SW 1271 (cell line): ENCODE measurements around the gene ZHX3.
A peak's percentile ranks its signal among the peaks of the same experiment; 100 is the strongest.
"Not testable (repeated sequence)": the region's sequence is repeated elsewhere in the genome, so short reads cannot be mapped to it uniquely, and the experiment has no call there.

Source experiments
- DNase-seq, 2 experiments: peaks; one replicate each; lab custom pipeline; 2025; lab: John Stamatoyannopoulos, UW

Gene ZHX3

GRCh38 chr20:41259309-41259708, 58.2 kb downstream of the ZHX3 start:
- DNase-seq: no peak

DNA sequence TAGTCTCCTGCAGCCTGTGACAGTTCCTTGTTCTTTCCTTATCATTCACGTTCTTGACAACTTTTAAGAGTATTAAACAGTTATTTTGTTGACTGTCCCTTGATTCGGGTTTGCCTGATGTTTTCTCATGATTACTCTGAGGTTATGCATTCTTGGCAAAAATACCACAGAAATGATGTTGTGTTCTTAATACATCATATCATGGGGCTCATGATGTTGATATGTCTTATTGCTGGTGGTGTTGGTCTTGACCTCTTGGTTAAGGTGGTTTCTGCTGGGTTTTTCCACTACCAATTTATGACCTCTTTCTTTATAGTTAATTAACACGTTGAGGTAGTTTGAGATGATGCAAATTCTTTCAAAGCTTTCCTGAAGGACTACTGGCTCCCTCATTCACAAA, 59.1 kb downstream of the ZHX3 start:
- DNase-seq: no peak

- no peak for DNase-seq
These were observed 61.0 kb downstream of the ZHX3 start for GRCh38 chr20:41256516-41256915.

GRCh38 chr20:41255655-41256054, 61.9 kb downstream of the ZHX3 start:
- DNase-seq: no peak

DNA sequence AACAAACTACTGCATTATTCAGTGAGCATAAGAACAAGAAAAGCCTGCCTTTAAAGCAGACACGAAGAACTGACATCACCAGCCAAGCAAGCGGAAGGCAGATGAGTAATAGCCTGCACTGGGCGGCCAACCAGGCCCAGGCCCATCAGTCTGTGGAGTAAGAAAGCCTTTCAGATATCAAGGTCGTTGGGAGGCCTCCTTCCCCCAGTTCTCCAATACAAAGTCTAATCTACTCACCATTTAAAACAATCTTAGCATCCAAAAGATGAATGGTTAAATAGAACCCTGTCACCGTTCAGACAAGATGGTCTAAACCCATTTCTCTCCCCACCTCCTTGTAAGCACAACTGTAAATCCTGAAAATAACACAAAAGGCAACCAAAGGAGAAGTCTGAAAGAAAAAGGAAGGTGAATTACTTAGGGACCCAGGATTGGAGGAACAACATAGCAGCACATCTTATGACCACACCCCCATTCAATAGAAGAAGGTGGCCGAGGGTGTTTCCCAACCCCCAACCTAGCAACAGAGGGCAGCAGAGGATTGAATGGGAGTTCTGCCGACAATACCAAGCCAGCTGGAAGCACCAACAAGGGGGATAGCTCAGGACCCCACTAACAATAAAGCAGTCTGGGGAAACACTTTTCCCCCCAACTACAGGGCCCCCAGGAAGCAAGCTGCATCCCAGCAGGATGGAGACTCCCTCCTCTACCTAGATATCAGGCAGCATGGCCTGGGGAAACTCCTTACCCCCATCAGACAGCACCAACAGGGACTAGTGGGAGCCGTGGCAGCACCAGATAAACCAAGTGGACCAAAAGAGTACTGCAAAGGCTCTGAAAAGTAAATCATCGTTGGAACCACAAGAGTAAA, 67.9 kb downstream of the ZHX3 start:
- peak in 1 of 2 experiments; percentile 37 for DNase-seq

DNA sequence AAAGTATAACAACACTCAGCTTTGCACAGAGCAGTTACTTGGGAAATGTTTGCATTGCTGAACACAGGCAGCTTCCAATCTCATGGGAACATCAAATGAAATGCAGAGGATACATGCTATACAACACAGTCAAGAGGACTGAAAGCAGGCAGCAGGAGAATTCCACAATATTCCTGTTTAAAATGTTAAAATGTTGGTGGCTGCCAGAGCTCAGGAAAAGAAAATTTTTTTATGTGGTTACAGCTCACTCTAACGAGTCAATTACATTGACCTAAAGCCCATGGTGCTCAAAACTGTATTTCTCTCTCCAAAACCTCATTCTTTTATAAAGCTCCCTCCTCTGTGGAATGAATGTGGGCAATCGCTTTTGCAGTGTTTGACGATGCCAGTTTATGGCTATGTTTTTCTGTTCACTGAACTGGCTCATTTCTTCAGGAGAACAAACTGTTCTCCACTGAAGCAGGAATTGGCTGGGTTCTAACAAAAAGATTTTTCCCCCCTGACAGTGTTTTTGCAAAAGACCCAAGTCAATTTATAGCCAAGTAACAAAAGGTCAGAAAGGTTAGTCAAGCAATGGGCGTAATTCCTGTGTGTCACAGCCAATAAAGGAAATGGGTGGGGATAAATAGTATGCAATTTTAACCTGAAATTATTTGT, 69.0 kb downstream of the ZHX3 start:
- DNase-seq: no peak

DNA sequence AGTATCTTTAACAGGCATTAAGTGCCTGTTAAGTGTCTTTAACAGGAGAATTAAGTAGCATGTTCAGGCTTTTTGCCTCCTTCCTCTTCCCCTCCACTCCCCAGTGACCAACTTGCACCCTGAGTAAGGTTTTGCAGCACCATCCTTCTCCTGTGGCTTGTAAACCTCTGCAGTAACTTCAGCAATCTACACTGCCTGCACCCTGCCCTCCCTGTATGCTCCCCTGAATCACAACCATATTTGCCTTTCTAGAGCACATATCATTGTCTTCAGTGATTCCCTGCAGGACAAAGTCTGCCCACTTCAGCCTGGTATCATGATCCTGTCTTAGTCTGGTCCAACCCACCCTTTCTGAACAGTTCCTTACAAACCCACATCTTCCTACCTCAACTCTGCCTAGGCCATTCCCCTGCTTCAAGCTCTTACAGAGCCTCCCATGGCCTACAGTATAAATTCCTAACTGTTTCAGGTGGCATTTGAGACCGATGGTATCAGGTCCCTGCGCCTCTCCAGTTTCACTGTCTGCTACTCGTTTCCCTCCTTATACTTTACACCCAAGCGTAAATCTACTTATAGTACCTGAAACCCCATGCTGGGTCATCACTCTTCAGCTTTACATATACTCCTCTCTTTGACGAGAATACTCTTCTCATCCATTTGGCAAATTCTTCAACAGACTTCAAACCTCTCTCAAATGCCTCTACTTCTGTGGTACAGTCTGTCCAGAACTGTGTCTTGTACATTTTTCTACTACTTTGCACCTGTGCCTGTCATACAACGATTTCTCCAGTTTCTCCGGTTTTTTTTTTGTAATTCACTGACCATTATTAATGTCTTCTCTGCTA, 69.8 kb downstream of the ZHX3 start:
- no peak for DNase-seq

- no peak for DNase-seq
These were observed 72.3 kb downstream of the ZHX3 start for GRCh38 chr20:41245086-41245707.

DNA sequence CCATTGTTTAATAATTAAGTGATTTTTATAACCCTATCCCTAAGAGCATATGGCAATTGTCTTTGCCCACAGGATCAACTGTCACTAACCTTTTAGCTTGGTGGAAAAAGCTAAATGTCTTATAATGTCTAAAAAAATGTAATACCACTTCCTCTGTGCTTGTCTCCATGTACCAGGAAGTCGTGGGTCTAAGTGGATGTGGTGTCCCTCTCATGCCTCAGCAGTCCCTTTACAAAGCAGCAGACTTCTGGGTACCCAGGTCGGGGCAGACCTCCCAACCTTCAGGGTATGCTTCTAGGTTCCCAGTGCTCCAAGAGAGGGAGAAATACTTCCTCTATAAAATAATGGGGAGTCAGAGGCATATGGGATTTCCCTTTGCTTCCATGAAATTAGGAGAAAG, 74.7 kb downstream of the ZHX3 start:
- DNase-seq: no peak

DNA sequence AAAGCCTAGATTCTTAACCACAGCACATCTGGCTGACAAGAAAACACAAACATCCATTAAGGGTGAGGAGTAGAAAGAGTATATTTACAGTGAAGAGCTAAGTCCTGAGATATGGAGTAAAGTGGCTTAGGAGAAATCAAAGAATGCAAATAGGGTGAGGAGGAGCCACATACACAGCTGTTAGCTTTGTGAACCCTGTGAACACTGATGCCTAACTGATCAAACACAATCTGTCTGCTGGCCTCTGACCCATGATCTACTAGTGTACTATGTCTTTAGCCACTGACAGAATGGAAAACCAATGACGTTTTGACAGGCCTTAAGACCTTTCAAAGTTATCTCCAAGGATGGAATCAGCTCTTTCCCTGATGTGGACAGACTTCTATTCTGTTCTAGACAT, 75.2 kb downstream of the ZHX3 start:
- DNase-seq: no peak

DNA sequence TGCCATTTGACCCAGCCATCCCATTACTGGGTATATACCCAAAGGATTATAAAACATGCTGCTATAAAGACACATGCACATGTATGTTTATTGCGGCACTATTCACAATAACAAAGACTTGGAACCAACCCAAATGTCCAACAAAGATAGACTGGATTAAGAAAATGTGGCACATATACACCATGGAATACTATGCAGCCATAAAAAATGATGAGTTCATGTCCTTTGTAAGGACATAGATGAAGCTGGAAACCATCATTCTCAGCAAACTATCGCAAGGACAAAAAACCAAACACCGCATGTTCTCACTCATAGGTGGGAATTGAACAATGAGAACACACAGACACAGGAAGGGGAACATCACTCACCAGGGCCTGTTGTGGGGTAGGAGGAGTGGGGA, 80.3 kb downstream of the ZHX3 start:
- not testable (repeated sequence) for DNase-seq

- not testable (repeated sequence) for DNase-seq
These were observed 80.7 kb downstream of the ZHX3 start for GRCh38 chr20:41236818-41237217.

- no peak for DNase-seq
These were observed 83.0 kb downstream of the ZHX3 start for GRCh38 chr20:41234546-41234945.

GRCh38 chr20:41234041-41234440, 83.5 kb downstream of the ZHX3 start:
- no peak for DNase-seq

GRCh38 chr20:41232973-41233926, 84.3 kb downstream of the ZHX3 start:
- peak; percentile 24 to 49 for DNase-seq

- DNase-seq: no peak
These were observed 86.4 kb downstream of the ZHX3 start for GRCh38 chr20:41231136-41231535.

DNA sequence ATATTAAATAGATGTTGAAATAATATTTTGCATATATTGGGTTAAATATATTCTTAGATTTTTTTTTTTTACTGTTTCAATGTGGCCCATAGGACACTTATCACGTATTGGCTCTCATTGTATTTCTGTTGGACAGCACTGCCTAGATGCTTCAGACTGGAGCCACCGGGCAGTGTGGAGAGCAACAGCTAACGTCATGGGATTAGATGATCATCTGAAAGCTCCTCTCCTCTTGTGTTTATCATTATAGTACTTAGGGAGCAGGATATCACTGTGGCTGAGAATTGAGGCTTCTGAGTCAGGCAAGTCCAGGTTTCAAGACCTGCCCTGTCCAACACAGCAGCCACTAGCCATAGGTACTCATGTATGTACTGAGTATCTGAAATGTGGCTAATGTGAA, 87.4 kb downstream of the ZHX3 start:
- no peak for DNase-seq

DNA sequence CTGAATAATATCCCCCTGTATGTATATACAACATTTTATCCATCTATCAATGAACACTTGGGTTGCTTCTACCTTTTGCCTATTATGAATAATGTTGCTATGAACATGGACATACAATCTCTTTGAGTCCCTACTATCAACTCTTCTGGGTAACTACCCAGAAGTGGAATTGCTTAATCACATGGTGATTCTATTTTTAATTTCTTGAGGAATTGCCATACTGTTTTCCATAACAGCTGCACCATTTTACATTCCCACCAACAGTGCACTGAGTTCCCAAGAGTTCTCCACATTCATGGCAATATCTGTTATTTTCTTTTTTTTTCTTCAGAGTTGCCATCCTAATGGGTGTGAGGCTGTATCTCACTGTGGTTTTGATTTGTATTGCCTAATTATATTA, 88.3 kb downstream of the ZHX3 start:
- DNase-seq: no peak

- no peak for DNase-seq
These were observed 88.7 kb downstream of the ZHX3 start for GRCh38 chr20:41228858-41229257.

GRCh38 chr20:41226426-41226825, 91.1 kb downstream of the ZHX3 start:
- no peak for DNase-seq

- DNase-seq: no peak
These were observed 92.4 kb downstream of the ZHX3 start for GRCh38 chr20:41225091-41225490.
